Astrocyte of the cerebellum (primary cell): Measurements from ENCODE around the gene CAPZA1.
A peak's percentile ranks its signal among the peaks of the same experiment; 100 is the strongest.

ENCODE experiments used
- DNase-seq: peaks from one replicate; pipeline ENCODE4 v3.0.0-alpha.2; 2011; ENCODE audit warnings: low read depth
- H3K4me3 ChIP-seq: 2 replicates; pipeline ENCODE4 v1.5.1; 2011; ENCODE audit warnings: mild to moderate bottlenecking, low read depth, low read length, moderate library complexity
- CTCF ChIP-seq: IDR thresholded peaks from 2 replicates; pipeline ENCODE4 v1.5.1; 2012; ENCODE audit warnings: low read length, low read depth, moderate library complexity, mild to moderate bottlenecking; ENCODE audit errors: missing control alignments
- in situ Hi-C: cut with HindIII; loops from 2 replicates; pipeline ENCODE4 v1.10.0; 2017; ENCODE audit warnings: low sequenced_read_pairs

Gene CAPZA1

GRCh38 chr1:112697781-112698201, 78.2 kb downstream of the CAPZA1 start:
- no peak for TF ChIP-seq CTCF
- in situ Hi-C loops = no loop called here
- no peak overlapping the region for H3K4me3 ChIP-seq
- no peak for DNase-seq

GRCh38 chr1:112698366-112699310, 79.0 kb downstream of the CAPZA1 start:
- DNase-seq = no peak
- H3K4me3 ChIP-seq = no peak overlapping the region
- in situ Hi-C loops = no loop called here
- TF ChIP-seq CTCF = no peak

GRCh38 chr1:112699425-112700144, 80.0 kb downstream of the CAPZA1 start:
- no peak for DNase-seq
- in situ Hi-C loops = no loop called here
- no peak for TF ChIP-seq CTCF
- H3K4me3 ChIP-seq = no peak overlapping the region

DNA sequence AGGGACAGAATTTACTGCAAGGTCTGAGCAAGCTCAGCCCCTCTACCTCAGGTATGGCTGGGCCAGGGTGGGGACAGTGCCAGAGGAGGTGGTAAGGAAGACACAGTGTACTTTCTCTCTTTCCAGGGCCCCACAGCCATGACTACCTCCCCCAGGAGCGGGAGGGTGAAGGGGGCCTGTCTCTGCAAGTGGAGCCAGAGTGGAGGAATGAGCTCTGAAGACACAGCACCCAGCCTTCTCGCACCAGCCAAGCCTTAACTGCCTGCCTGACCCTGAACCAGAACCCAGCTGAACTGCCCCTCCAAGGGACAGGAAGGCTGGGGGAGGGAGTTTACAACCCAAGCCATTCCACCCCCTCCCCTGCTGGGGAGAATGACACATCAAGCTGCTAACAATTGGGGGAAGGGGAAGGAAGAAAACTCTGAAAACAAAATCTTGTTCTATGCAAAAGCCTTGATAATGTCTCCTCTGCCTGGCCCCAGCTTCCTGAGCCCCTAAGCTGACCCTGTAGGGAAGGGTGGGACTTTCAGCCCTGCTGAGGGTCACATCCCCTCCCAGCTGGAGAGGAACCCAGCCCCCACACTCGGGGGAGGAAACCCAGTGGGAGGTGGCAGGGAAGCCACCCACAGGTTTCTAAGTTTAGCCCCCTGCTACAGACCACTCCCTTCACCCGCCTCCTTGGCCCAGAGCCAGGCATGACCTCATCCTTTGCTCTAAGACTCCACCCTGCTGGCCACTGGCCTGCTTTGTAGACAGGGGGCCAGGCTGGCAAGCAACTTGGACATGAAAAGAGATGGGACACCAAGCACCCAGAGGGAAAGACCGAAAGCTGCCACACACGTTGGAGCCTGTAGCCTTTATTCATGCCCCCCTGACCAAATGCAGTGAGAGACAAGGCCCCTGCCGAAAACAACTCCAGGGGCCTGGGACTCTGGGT, 80.9 kb downstream of the CAPZA1 start:
- H3K4me3 ChIP-seq = no peak overlapping the region
- in situ Hi-C loops = no loop called here
- DNase-seq = peak; percentile 92
- no peak for TF ChIP-seq CTCF

GRCh38 chr1:112701227-112702066, 81.8 kb downstream of the CAPZA1 start:
- DNase-seq = no peak
- in situ Hi-C loops = no loop called here
- no peak overlapping the region for H3K4me3 ChIP-seq
- no peak for TF ChIP-seq CTCF
